Common myeloid progenitor, CD34-positive (primary cell): ENCODE results near the gene ANKRD66.
A peak's percentile ranks its signal among the peaks of the same experiment; 100 is the strongest.

Source experiments
- CTCF ChIA-PET: fragments of 350-600 bp; sonication (Branson Sonifier 250); formaldehyde crosslinking; loops from one replicate; lab custom pipeline; 2021; ENCODE audit warnings: antibody characterized with exemption; lab: Charles Lee
- POLR2A ChIA-PET: fragments of 350-600 bp; sonication (Branson Sonifier 250); formaldehyde crosslinking; loops from one replicate; lab custom pipeline; 2021; ENCODE audit warnings: antibody characterized with exemption; lab: Charles Lee
- DNase-seq, 3 donors: peaks; one replicate each; pipeline versions ENCODE4 v3.0.0 to v3.0.0-alpha.2; 2013
- H3K27ac ChIP-seq, 2 experiments: 1 replicate in 1 of 2; 2 replicates in 1 of 2; pipeline ENCODE4 v1.7.0; 2013; ENCODE audit warnings: inconsistent platforms in 2 of 2, low read length in 2 of 2, mild to moderate bottlenecking in 2 of 2, low read depth in 1 of 2, moderate library complexity in 1 of 2; ENCODE audit not compliant: severe bottlenecking in 2 of 2, insufficient read depth in 1 of 2, poor library complexity in 1 of 2
- H3K27me3 ChIP-seq, 5 experiments: replicated peaks in 2 of 5; 1 replicate in 3 of 5; 2 replicates in 2 of 5; pipeline versions ENCODE4 v1.6.1 to v1.7.0; 2013; ENCODE audit warnings: low read length in 4 of 5, mild to moderate bottlenecking in 2 of 5, moderate library complexity in 2 of 5, inconsistent platforms in 1 of 5; ENCODE audit not compliant: insufficient read depth in 5 of 5, control insufficient read depth in 4 of 5
- H3K36me3 ChIP-seq, 4 experiments: 1 replicate in 2 of 4; 2 replicates in 2 of 4; pipeline versions ENCODE4 v1.6.1 to v1.7.0; 2013; ENCODE audit warnings: low read length in 3 of 4, control low read depth in 1 of 4, mild to moderate bottlenecking in 1 of 4; ENCODE audit not compliant: control insufficient read depth in 4 of 4, insufficient read depth in 4 of 4
- H3K4me1 ChIP-seq, 4 experiments: 1 replicate in 3 of 4; 2 replicates in 1 of 4; pipeline versions ENCODE4 v1.6.1 to v1.7.1; 2013; ENCODE audit warnings: low read length in 3 of 4, mild to moderate bottlenecking in 3 of 4, control low read depth in 1 of 4, inconsistent platforms in 1 of 4, moderate library complexity in 1 of 4; ENCODE audit not compliant: control insufficient read depth in 4 of 4, insufficient read depth in 4 of 4; ENCODE audit errors: control extremely low read depth in 1 of 4
- H3K4me3 ChIP-seq, 7 experiments: 1 replicate in 4 of 7; 2 replicates in 3 of 7; pipeline versions ENCODE4 v1.5.1 to v1.7.0; 2013; ENCODE audit warnings: mild to moderate bottlenecking in 7 of 7, low read length in 6 of 7, moderate library complexity in 6 of 7, inconsistent platforms in 2 of 7, low read depth in 2 of 7, control low read depth in 1 of 7; ENCODE audit not compliant: insufficient read depth in 4 of 7, control insufficient read depth in 1 of 7; ENCODE audit errors: extremely low read depth in 1 of 7
- H3K9me3 ChIP-seq, 5 experiments: 1 replicate in 4 of 5; 2 replicates in 1 of 5; pipeline versions ENCODE4 v1.6.1 to v1.7.1; 2013; ENCODE audit warnings: low read length in 4 of 5, mild to moderate bottlenecking in 2 of 5, inconsistent platforms in 1 of 5, low read depth in 1 of 5, moderate library complexity in 1 of 5; ENCODE audit not compliant: control insufficient read depth in 4 of 5, insufficient read depth in 2 of 5; ENCODE audit errors: control extremely low read depth in 1 of 5
- WGBS: methylation state at CpG from one replicate; pipeline ENCODE4 v1.1.5; 2013; ENCODE audit not compliant: insufficient coverage; 5-methylcytosine and 5-hydroxymethylcytosine counted together

The ANKRD66 gene

DNA sequence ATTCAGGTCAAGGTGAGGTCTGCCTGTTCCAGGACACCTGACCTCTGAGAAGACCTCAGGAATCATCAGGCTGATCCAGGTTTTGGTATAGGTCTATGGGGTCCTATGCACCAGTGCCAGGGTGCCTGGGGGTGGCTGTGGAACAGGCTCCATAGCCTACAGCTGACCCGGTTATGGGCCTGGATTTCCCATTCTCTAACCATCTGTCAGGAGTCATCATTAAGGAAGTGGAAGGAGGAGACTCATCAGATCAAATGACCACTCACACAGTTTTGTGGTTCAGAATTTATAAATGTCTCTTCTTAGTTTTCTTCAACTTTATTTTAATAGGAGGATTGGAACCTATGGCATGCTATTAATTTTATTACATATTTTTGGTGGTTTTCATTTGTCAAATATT is 26.3 kb upstream of the ANKRD66 start:
- WGBS: no CpG with 5 or more reads among the region's 1 CpG
- no peak overlapping the region for H3K4me3 ChIP-seq

DNA sequence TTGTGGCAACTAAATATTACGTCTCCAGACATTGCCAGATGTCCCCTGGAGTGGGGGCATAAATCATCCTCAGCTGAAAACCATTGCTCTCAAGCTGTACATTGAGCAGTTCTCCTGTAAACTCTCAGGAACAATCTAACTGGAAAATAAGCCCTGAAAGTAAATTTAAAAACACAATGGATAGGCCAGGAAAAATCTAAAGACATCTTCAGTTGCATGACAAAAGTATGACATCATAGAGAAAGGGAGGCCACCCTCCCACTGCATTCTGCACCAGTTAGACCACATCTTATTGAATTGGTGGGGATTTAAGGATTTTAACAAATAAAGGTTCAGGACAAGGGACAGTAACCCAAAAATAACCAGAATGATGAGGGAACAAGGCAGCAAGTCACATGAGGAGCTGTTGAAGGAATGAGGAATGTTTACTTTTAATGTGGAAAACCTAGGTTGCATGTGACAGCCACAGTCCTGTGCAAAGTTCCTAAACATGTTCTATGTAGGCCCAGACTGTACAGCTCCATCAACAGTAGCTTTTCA is 16.9 kb upstream of the ANKRD66 start:
- H3K36me3 ChIP-seq: no peaks in the 10 kb centered on the region
- ChIA-PET POLR2A (no interaction called here), CTCF (interaction anchor here (1.3 to 1.8 kb wide), 2 partner anchors 21 to 26 kb away, joined by 5 read pairs; no protein-coding TSS in a partner anchor)
- 100% methylated on average over 1 of the region's 1 CpG for WGBS
- peaks cover 2 to 7% (median 5%) of the 10 kb centered on the region in 4 experiments for H3K4me1 ChIP-seq
- H3K4me3 ChIP-seq: no peak overlapping the region
- no peaks in the 10 kb centered on the region for H3K9me3 ChIP-seq
- no peak for DNase-seq
- H3K27me3 ChIP-seq: peaks cover 2 to 21% (median 7%) of the 10 kb centered on the region in 5 experiments
- H3K27ac ChIP-seq: no peak overlapping the region

More for the DNA sequence above, 26.3 kb upstream of the ANKRD66 start:
- H3K36me3 ChIP-seq: no peaks in the 10 kb centered on the region
- POLR2A ChIA-PET: no interaction called here
- peaks cover 0 to 2% (median 0%) of the 10 kb centered on the region in 5 experiments for H3K27me3 ChIP-seq
- CTCF ChIA-PET: interaction anchor here (0.7 kb wide), 1 partner anchor 882 kb away, joined by 3 read pairs; no protein-coding TSS in a partner anchor
- no peak for DNase-seq
- H3K27ac ChIP-seq: no peak overlapping the region
- no peaks in the 10 kb centered on the region for H3K9me3 ChIP-seq
- H3K4me1 ChIP-seq: no peaks in the 10 kb centered on the region

DNA sequence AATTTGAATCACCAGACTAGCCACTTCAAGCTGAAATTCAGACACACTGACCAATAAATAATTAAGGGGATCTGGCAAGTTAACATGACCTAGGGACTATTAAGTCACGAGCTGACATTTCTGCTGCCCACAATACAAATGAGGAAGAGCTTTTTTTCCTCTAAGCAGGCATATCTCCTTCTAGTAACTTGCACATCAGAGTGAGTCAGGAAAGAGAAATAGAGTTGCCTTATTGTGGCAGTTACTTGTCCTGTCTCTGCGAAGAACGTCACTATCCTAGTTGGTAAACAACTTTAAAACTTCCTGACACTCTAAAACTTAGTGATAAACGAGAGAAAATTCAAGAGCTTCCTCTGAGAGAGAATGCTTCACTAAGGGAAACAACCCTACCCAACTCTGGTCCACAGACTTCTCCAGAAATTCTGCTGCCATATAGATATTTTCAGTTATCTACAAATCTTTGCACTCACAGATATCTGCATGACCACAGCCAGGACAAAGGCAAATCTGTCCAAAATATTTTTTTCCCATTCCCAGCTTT is 15.7 kb upstream of the ANKRD66 start:
- WGBS: 0% methylated on average over 4 of the region's 4 CpGs
- no peak overlapping the region for H3K4me3 ChIP-seq
- CTCF ChIA-PET: interaction anchor here (1.1 to 1.8 kb wide), 3 partner anchors 11 to 34 kb away, joined by 3 to 5 read pairs (median 3); no protein-coding TSS in a partner anchor
- peaks cover 2 to 16% (median 12%) of the 10 kb centered on the region in 4 experiments for H3K4me1 ChIP-seq
- no peaks in the 10 kb centered on the region for H3K36me3 ChIP-seq
- H3K27me3 ChIP-seq: peaks cover 2 to 32% (median 12%) of the 10 kb centered on the region in 5 experiments
- POLR2A ChIA-PET: interaction anchor here (0.6 kb wide), 1 partner anchor 79 kb away, joined by 3 read pairs; no protein-coding TSS in a partner anchor
- H3K27ac ChIP-seq: no peak overlapping the region
- peak in 2 of 3 donors; percentile 57 to 71 for DNase-seq
- no peaks in the 10 kb centered on the region for H3K9me3 ChIP-seq

DNA sequence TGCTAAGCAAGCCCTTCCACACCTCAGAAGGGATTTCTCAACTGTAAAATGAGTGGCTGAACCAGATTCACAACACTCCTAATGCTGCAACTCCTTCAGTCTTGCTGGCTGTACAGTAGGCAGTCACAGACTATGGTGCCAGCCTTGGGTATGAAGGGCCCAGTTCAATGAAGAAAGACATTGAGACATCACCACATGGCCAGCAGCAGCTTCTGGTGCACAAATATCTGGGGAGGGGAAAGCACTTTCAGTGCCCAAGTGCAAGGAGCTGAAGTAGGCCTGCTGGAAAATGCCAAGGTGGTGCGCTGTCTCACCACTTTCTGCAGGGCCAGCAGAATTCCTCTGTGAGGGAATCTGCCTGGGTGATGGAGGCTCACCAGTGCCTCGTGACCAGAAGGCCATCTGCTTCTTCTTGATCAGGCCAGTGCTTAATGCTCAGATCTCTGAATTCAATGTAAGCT is 13.4 kb upstream of the ANKRD66 start:
- WGBS: 96% methylated on average over 2 of the region's 2 CpGs
- ChIA-PET CTCF (interaction anchor here (0.7 to 1.0 kb wide), 2 partner anchors 23 to 47 kb away, joined by 3 to 4 read pairs; no protein-coding TSS in a partner anchor), POLR2A (interaction anchor here (0.7 kb wide), 1 partner anchor 15 kb away, joined by 7 read pairs; no protein-coding TSS in a partner anchor)
- no peak overlapping the region for H3K4me3 ChIP-seq
- peaks cover 9 to 52% (median 11%) of the 10 kb centered on the region in 5 experiments for H3K27me3 ChIP-seq
- H3K27ac ChIP-seq: no peak overlapping the region
- H3K4me1 ChIP-seq: peaks cover 2 to 16% (median 12%) of the 10 kb centered on the region in 4 experiments
- no peaks in the 10 kb centered on the region for H3K9me3 ChIP-seq
- DNase-seq: no peak
- no peaks in the 10 kb centered on the region for H3K36me3 ChIP-seq

DNA sequence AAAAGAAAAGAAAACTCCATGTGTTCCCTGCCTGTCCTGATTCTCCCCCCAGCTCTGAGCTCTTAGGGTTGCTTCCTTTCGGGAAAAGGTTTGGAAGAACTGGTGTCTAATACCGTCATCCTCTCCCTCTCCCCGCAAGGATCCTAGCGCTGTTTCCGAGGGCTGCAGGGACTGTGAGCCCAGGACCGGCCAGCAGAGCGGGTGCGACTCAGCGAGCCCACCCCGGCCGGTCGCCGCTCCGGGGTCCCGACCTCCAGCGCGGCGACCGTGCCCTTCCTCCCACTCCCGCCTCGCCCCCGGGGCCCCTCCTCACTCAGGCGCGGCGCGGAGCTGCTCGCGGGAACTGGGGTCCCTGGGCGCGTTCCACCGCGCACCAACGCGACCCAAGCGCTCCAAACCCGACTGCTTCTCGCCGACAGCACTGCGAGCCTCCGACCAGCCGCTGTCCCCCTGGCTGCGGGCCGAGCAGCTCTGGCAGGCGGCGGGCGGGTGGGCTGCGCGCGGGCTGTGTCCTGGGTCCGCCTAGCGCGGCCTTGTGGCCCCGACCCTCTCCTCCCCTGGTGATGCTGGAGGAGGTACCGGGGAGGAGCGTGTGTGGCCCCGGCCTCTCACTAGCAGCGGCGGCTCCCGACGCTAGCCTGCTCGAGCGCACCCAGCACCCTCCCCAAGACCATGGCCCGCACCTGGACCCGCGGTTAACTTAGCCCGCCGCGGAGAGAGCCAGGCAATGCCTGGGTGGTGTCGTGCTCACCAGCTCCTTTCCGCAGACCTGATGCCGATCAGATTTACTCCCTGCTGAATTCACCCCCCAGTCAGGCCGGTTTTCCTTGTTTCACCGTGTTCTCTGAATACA is 11.6 kb upstream of the ANKRD66 start, which contains the start of gene PLA2G7:
Gene PLA2G7 (minus strand): TSS at position 509 of the 853 bp plus-strand sequence. CDS start 12,484 bp downstream, outside the sequence.
- ChIA-PET POLR2A (no interaction called here), CTCF (interaction anchor here (1.6 to 1.8 kb wide), 2 partner anchors 10 to 48 kb away, joined by 4 to 5 read pairs; no protein-coding TSS in a partner anchor)
- Histone ChIP-seq H3K4me1 (peaks cover 2 to 16% (median 12%) of the 10 kb centered on the region in 4 experiments), H3K36me3 (no peaks in the 10 kb centered on the region), H3K4me3 (peak within 1 kb of the TSS; percentile 23 to 80 (median 64)), H3K9me3 (no peaks in the 10 kb centered on the region), H3K27me3 (peaks cover 9 to 56% (median 11%) of the 10 kb centered on the region in 5 experiments), H3K27ac (no peak within 1 kb of the TSS)
- DNase-seq: peak in 2 of 3 donors; percentile 47 to 60
- under 1% methylated on average over 48 of the region's 73 CpGs for WGBS

DNA sequence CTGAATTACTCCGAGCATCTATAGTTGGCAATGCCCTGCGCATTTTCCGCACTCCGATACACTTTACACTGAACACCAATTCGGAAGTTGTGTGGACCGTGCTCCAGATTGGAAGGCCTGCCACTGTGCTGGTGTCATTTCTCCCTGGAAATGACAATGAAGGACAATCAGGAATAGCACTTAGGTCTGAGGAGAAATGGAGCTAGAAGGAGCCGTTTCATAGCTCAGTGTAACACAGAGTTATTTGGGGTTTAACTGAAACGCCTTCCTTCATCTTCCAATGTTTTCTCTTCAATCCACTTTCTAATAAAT is 11.1 kb upstream of the ANKRD66 start:
- Histone ChIP-seq H3K4me1 (peaks cover 2 to 16% (median 12%) of the 10 kb centered on the region in 4 experiments), H3K27ac (no peak overlapping the region), H3K27me3 (peaks cover 9 to 56% (median 11%) of the 10 kb centered on the region in 5 experiments), H3K36me3 (no peaks in the 10 kb centered on the region), H3K4me3 (peak overlapping the region in 3 of 7 experiments; percentile 64 to 80 (median 78)), H3K9me3 (no peaks in the 10 kb centered on the region)
- DNase-seq: no peak
- 24% methylated on average over 5 of the region's 8 CpGs for WGBS
- ChIA-PET CTCF (interaction anchor here (1.6 to 1.8 kb wide), 2 partner anchors 9 to 47 kb away, joined by 4 to 5 read pairs; no protein-coding TSS in a partner anchor), POLR2A (no interaction called here)
